ENCODE results near the gene UGDH.
"Not testable (repeated sequence)": the region's sequence is repeated elsewhere in the genome, so short reads cannot be mapped to it uniquely, and the experiment has no call there.

The UGDH gene

DNA sequence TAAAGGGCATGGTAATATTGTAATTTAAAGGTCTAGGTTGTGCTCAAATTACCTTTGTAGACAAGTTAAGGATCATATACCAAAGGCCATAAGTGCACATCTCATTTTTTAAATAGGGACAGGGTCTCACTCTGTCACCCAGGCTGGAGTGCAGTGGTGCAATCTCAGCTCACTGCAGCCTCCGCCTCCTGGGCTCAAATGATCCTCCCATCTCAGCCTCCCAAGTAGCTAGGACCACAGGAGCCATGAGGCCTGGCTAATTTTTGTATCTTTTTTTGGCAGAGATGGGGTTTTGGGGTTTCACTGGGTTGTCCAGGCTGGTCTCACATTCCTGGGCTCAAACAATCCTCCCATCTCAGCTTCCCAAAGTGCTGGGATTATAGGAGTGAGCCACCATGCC lies 13.0 kb downstream of the UGDH start:
- H3K9me3 ChIP-seq (ENCODE audit: control insufficient read depth, insufficient read depth, low read depth, low read length); H3K27me3 ChIP-seq (ENCODE audit: control insufficient read depth, insufficient read depth, low read length); H3K4me3 ChIP-seq (ENCODE audit: low read depth, low read length); H3K4me1 ChIP-seq (ENCODE audit: control insufficient read depth, insufficient read depth, low read length); H3K9ac ChIP-seq (ENCODE audit: low read length); H3K27ac ChIP-seq (ENCODE audit: low read depth, low read length): not testable (repeated sequence)
- H3K36me3 ChIP-seq (ENCODE audit: control insufficient read depth, insufficient read depth, low read length), result peaks cover 68% of the 10 kb centered on the region

DNA sequence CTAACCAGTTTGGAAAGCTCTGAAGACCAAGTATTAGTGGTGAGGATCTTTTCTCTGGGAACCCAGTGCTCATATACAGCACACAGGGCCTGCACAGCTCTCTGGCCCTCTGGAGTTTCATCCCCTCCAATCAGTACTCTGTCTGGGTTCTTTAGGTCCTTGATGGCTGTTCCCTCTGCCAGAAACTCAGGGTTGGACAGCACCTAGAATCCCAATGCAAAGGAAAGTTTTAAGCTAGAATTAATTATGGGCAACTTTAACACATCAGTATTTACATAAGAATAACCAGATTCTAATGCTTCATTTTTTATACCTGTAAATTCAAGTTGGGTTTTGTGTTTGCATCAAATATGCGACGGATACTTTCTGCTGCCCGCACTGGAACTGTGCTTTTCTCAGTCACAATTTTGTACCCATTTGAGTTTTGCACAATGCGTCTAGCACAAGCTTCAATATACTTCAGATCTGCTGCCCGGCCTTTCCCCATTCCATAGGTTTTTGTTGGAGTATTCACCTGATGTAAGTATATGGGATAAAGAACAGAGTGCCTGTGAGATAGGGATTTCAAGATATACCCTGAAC lies 16.8 kb downstream of the UGDH start:
- no peaks in the 10 kb centered on the region for H3K4me1 ChIP-seq (ENCODE audit: control insufficient read depth, insufficient read depth, low read length)
- no peak overlapping the region for H3K27ac ChIP-seq (ENCODE audit: low read depth, low read length)
- no peak overlapping the region for H3K9ac ChIP-seq (ENCODE audit: low read length)
- H3K27me3 ChIP-seq (ENCODE audit: control insufficient read depth, insufficient read depth, low read length), result no peaks in the 10 kb centered on the region
- H3K9me3 ChIP-seq (ENCODE audit: control insufficient read depth, insufficient read depth, low read depth, low read length), result no peaks in the 10 kb centered on the region
- no peak overlapping the region for H3K4me3 ChIP-seq (ENCODE audit: low read depth, low read length)
- peaks cover 80% of the 10 kb centered on the region for H3K36me3 ChIP-seq (ENCODE audit: control insufficient read depth, insufficient read depth, low read length)

DNA sequence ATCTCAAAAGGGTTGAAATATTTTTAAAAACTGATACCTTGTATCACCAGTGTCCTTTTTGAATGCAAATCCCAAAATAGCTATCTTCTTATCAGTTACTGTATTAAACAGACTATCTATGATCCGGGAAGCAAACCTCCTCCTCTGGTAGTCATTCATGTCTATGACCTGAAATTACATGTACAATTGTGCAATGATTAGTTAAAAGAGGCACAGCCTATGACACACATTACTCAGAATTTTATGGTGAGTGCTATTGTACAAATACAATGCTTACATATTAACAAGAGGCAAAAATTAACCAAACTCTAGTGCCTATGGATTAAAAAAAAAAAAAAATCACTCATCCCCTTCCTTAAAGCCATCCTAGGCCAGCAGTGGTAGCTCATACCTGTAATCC lies 21.7 kb downstream of the UGDH start:
- H3K36me3 ChIP-seq (ENCODE audit: control insufficient read depth, insufficient read depth, low read length), result peaks cover 90% of the 10 kb centered on the region
- H3K4me3 ChIP-seq (ENCODE audit: low read depth, low read length), result no peak overlapping the region
- no peak overlapping the region for H3K9ac ChIP-seq (ENCODE audit: low read length)
- no peaks in the 10 kb centered on the region for H3K9me3 ChIP-seq (ENCODE audit: control insufficient read depth, insufficient read depth, low read depth, low read length)
- H3K4me1 ChIP-seq (ENCODE audit: control insufficient read depth, insufficient read depth, low read length), result no peaks in the 10 kb centered on the region
- H3K27me3 ChIP-seq (ENCODE audit: control insufficient read depth, insufficient read depth, low read length), result no peaks in the 10 kb centered on the region
- H3K27ac ChIP-seq (ENCODE audit: low read depth, low read length), result no peak overlapping the region

DNA sequence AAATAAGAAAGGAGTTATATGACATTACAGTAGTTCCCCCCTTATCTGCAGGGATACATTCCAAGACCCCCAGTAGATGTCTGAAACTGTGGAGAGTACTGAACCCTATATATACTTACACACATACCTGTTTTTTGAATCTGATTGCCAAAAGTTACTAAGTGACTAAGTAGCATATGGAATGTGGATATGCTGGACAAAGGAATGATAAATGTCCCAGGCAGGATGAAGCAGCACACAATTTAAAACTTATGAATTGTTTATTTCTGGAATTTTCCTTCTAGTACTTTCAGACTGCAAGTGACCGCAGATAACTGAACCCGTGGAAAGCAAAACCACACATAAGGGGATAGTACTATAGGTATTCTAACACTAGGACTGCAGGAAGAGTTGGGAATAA lies 22.7 kb downstream of the UGDH start:
- peaks cover 88% of the 10 kb centered on the region for H3K36me3 ChIP-seq (ENCODE audit: control insufficient read depth, insufficient read depth, low read length)
- no peak overlapping the region for H3K27ac ChIP-seq (ENCODE audit: low read depth, low read length)
- no peak overlapping the region for H3K4me3 ChIP-seq (ENCODE audit: low read depth, low read length)
- no peak overlapping the region for H3K9ac ChIP-seq (ENCODE audit: low read length)
- no peaks in the 10 kb centered on the region for H3K4me1 ChIP-seq (ENCODE audit: control insufficient read depth, insufficient read depth, low read length)
- no peaks in the 10 kb centered on the region for H3K27me3 ChIP-seq (ENCODE audit: control insufficient read depth, insufficient read depth, low read length)
- H3K9me3 ChIP-seq (ENCODE audit: control insufficient read depth, insufficient read depth, low read depth, low read length), result no peaks in the 10 kb centered on the region

DNA sequence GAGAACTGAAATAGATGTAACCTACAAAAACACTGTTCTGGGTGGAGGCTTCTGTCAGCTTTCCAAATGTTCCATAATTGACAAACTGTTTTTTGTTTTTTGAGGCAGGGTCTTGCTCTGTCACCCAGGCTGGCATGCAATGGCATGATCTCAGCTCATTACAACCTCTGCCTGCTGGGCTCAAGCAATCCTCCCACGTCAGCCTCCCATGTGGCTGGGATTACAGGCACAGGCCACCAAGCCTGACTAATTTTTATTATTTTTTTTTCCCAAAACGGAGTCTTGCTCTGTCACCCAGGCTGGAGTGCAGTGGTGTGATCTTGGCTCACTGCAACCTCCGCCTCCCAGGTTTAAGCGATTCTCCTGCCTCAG lies 24.6 kb downstream of the UGDH start:
- H3K27ac ChIP-seq (ENCODE audit: low read depth, low read length); H3K4me3 ChIP-seq (ENCODE audit: low read depth, low read length); H3K9ac ChIP-seq (ENCODE audit: low read length); H3K27me3 ChIP-seq (ENCODE audit: control insufficient read depth, insufficient read depth, low read length); H3K9me3 ChIP-seq (ENCODE audit: control insufficient read depth, insufficient read depth, low read depth, low read length); H3K4me1 ChIP-seq (ENCODE audit: control insufficient read depth, insufficient read depth, low read length): not testable (repeated sequence)
- H3K36me3 ChIP-seq (ENCODE audit: control insufficient read depth, insufficient read depth, low read length), result peaks cover 82% of the 10 kb centered on the region

DNA sequence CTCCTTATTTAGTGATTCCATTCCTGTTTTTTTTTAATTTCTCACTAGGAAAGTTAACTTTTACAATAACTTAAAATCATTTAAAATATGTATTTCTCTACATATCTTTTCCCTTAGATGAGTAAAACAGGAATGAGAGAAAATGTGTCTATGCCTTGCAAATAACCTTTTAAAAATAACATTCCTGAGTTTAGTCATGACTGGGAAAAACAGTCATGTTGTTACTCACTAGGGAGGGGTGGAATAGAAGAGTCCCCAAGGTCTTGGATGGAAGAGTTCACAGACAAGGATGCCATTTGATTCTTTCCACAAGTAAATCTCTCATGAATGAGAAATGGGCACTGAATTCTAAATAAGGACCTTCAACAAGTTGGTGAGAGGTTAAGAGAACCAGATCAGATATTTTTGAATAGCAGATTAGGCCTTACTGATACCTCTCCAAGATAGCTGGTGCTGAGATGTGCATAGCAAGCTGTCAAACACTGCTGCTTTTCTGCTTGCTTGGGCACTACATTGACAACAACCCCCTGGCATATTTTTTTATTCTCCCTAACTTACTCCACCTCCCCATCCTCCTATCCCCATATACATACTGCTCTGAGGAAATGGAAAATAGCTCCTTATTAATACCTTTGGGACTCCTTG lies 25.1 kb downstream of the UGDH start:
- H3K9ac ChIP-seq (ENCODE audit: low read length), result no peak overlapping the region
- no peaks in the 10 kb centered on the region for H3K9me3 ChIP-seq (ENCODE audit: control insufficient read depth, insufficient read depth, low read depth, low read length)
- no peaks in the 10 kb centered on the region for H3K27me3 ChIP-seq (ENCODE audit: control insufficient read depth, insufficient read depth, low read length)
- no peak overlapping the region for H3K27ac ChIP-seq (ENCODE audit: low read depth, low read length)
- H3K4me3 ChIP-seq (ENCODE audit: low read depth, low read length), result no peak overlapping the region
- peaks cover 77% of the 10 kb centered on the region for H3K36me3 ChIP-seq (ENCODE audit: control insufficient read depth, insufficient read depth, low read length)
- no peaks in the 10 kb centered on the region for H3K4me1 ChIP-seq (ENCODE audit: control insufficient read depth, insufficient read depth, low read length)

DNA sequence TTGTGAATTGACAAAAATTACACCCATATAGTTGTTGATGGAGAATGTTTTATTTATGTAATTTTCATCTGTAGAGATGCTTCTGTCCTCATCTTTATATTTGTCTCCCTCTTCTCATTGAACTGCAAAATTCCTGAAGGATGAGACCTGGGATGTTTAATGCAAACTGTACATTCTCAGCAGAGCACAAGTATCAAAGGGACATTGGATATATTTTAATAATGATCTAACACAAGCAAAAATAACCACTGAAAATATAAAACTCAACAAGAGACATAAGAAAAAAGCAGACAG lies 28.6 kb downstream of the UGDH start:
- Histone ChIP-seq H3K9me3 (ENCODE audit: control insufficient read depth, insufficient read depth, low read depth, low read length) (no peaks in the 10 kb centered on the region), H3K9ac (ENCODE audit: low read length) (no peak overlapping the region), H3K4me3 (ENCODE audit: low read depth, low read length) (no peak overlapping the region), H3K36me3 (ENCODE audit: control insufficient read depth, insufficient read depth, low read length) (peaks cover 45% of the 10 kb centered on the region), H3K27me3 (ENCODE audit: control insufficient read depth, insufficient read depth, low read length) (no peaks in the 10 kb centered on the region), H3K27ac (ENCODE audit: low read depth, low read length) (no peak overlapping the region), H3K4me1 (ENCODE audit: control insufficient read depth, insufficient read depth, low read length) (no peaks in the 10 kb centered on the region)

DNA sequence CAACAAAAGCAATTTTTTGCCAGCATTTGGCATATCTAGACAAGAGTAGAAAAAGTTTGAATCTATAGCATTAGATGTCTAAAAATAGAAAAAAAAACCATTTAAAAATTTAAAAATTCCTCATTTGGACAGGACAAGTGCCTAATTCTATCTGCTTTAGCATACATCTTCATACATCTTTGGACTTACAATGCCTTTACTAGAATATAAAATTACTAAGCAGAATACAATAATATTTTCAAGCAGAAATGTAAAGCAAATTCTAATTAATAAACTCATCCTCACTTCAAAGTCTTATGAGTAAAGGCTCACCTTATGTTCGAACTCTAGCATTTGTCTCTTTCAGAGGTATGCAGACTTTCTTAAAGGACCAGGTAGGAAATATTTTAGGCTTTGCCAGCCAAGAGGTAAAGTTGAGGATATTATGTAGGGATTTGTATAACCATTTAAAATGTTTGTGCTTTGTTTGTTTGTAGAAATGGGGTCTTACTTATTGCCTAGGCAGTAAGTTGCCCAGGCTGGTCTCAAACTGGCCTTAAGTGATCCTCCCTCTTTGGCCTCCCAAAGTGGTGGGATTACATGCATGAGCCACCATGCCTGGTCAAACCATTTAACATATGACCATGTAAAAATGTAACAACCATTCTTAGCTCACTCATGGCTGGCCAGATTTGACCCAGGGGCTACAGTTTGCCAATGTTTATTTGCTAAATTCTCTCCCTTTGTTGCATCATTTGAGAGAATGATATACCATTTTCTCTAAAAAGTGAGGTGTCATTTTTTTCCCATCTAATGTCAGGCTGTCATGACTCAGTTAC lies 29.1 kb downstream of the UGDH start:
- Histone ChIP-seq H3K27me3 (ENCODE audit: control insufficient read depth, insufficient read depth, low read length) (no peaks in the 10 kb centered on the region), H3K36me3 (ENCODE audit: control insufficient read depth, insufficient read depth, low read length) (peaks cover 40% of the 10 kb centered on the region), H3K27ac (ENCODE audit: low read depth, low read length) (no peak overlapping the region), H3K4me3 (ENCODE audit: low read depth, low read length) (no peak overlapping the region), H3K4me1 (ENCODE audit: control insufficient read depth, insufficient read depth, low read length) (no peaks in the 10 kb centered on the region), H3K9me3 (ENCODE audit: control insufficient read depth, insufficient read depth, low read depth, low read length) (no peaks in the 10 kb centered on the region), H3K9ac (ENCODE audit: low read length) (no peak overlapping the region)

DNA sequence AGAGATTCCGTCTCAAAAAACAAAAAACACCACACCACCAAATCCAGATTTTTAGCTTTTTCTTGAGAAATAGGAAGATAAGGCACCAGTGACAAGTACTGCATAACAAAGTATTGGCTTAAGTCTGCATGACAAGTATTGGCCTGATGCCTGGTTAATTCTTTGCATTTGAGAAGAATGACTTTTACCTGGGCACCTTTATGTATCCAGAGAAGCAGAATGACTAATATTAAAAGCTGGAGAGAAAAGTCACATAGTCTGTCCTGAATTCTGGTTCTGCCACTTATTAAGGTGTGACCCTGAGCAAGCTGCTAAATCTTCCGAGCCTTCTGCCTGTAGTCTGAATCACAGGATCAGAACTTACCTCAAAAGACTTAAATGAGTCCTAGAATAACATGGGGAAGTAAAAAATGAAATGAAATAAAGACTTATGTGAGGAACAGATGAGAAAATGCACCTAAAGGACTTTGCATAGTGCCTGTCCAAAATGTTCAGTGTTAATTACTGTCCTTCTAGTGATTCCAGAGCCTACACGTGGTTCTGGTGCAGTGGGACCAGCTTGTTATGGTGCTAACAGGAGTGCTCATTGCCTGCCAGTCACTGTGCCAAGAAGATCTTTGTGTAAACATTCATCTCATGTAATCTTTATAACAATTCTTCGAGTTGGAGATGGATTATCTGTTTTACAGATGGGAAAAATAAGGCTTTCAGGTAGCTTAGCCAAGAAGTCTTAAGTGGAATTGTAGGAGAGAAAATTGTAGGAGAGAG lies 31.6 kb downstream of the UGDH start:
- Histone ChIP-seq H3K9me3 (ENCODE audit: control insufficient read depth, insufficient read depth, low read depth, low read length) (no peaks in the 10 kb centered on the region), H3K36me3 (ENCODE audit: control insufficient read depth, insufficient read depth, low read length) (peaks cover 20% of the 10 kb centered on the region), H3K4me3 (ENCODE audit: low read depth, low read length) (no peak overlapping the region), H3K4me1 (ENCODE audit: control insufficient read depth, insufficient read depth, low read length) (no peaks in the 10 kb centered on the region), H3K27ac (ENCODE audit: low read depth, low read length) (no peak overlapping the region), H3K9ac (ENCODE audit: low read length) (no peak overlapping the region), H3K27me3 (ENCODE audit: control insufficient read depth, insufficient read depth, low read length) (no peaks in the 10 kb centered on the region)

DNA sequence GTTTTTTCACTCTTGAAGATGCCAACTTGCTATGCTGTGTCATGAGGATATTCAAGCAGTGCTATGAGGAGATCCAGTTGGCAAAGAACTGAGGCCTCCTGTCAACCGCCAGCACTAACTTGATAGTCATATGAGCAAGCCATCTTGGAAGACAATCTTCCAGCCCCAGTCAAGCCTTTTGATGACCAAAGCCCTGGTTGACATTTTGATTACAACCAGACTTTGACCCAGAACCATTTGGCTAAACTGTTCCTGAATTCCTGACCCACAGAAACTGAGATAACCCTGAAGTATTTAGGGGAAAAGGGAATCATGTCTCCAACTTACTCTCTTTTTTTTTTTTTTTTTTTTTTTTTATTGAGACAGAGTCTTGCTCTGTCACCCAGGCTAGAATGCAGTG lies 32.9 kb downstream of the UGDH start:
- no peaks in the 10 kb centered on the region for H3K27me3 ChIP-seq (ENCODE audit: control insufficient read depth, insufficient read depth, low read length)

DNA sequence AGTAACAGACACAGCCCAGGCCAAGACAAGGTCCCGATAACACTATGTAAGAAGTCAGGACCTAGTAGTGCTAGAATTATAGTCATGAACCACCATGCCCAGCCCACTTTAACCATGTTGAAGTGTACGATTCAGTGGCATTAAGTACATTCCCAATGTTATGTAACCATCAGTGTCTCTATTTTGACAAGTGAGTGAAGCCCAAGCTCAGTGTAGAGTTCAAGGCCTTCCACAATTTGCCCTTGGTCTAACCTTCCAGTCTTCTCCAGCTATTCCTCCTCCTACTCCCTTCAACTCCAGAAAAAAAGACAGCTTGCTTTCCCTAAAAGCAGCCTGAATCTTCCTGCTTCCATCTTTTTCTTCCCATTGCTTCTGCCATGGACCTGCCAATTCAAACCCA lies 36.9 kb downstream of the UGDH start:
- peaks cover 2% of the 10 kb centered on the region; the same call in 1 of the 2 replicates for H3K9me3 ChIP-seq (ENCODE audit: control insufficient read depth, insufficient read depth, low read depth, low read length)
- no peaks in the 10 kb centered on the region for H3K27me3 ChIP-seq (ENCODE audit: control insufficient read depth, insufficient read depth, low read length)
- H3K4me3 ChIP-seq (ENCODE audit: low read depth, low read length), result no peak overlapping the region
- no peak overlapping the region for H3K9ac ChIP-seq (ENCODE audit: low read length)
- H3K4me1 ChIP-seq (ENCODE audit: control insufficient read depth, insufficient read depth, low read length), result no peaks in the 10 kb centered on the region
- H3K27ac ChIP-seq (ENCODE audit: low read depth, low read length), result no peak overlapping the region
- H3K36me3 ChIP-seq (ENCODE audit: control insufficient read depth, insufficient read depth, low read length), result no peaks in the 10 kb centered on the region

More for the DNA sequence above, 32.9 kb downstream of the UGDH start:
- no peak overlapping the region for H3K27ac ChIP-seq (ENCODE audit: low read depth, low read length)
- no peaks in the 10 kb centered on the region for H3K4me1 ChIP-seq (ENCODE audit: control insufficient read depth, insufficient read depth, low read length)
- peaks cover 10% of the 10 kb centered on the region for H3K36me3 ChIP-seq (ENCODE audit: control insufficient read depth, insufficient read depth, low read length)
- no peak overlapping the region for H3K4me3 ChIP-seq (ENCODE audit: low read depth, low read length)
- H3K9me3 ChIP-seq (ENCODE audit: control insufficient read depth, insufficient read depth, low read depth, low read length), result no peaks in the 10 kb centered on the region
- H3K9ac ChIP-seq (ENCODE audit: low read length), result no peak overlapping the region

All from HUES6 (cell line).